Suprapubic skin (tissue), 4 donors: ENCODE results near the gene ZNF205. TPM values are rescaled to one million over a fixed set of nuclear protein-coding genes. Genes with fewer than 3 reads are reported as not detected.
A peak's percentile ranks its signal among the peaks of the same experiment; 100 is the strongest.

Experiments used
- DNase-seq, 2 donors: peaks; one replicate each; pipeline ENCODE4 v3.0.0-alpha.2; 2019; ENCODE audit warnings: low spot score in 2 of 2
- H3K27ac ChIP-seq: fragments of 200-600 bp; sonication (generic); one replicate; pipeline ENCODE4 v1.5.1; 2019
- H3K27me3 ChIP-seq: fragments of 200-600 bp; sonication (generic); one replicate; pipeline ENCODE4 v1.5.1; 2019
- H3K36me3 ChIP-seq: fragments of 200-600 bp; sonication (generic); one replicate; pipeline ENCODE4 v1.5.1; 2019
- H3K4me1 ChIP-seq: fragments of 200-600 bp; sonication (generic); one replicate; pipeline ENCODE4 v1.5.1; 2019
- H3K4me3 ChIP-seq: fragments of 200-600 bp; sonication (generic); one replicate; pipeline ENCODE4 v1.5.1; 2019; ENCODE audit warnings: mild to moderate bottlenecking
- H3K9me3 ChIP-seq: fragments of 200-600 bp; sonication (generic); one replicate; pipeline ENCODE4 v1.5.1; 2019
- EP300 ChIP-seq: sonication (generic); formaldehyde crosslinking; IDR thresholded peaks from one replicate; pipeline ENCODE4 v1.6.1; 2017; ENCODE audit warnings: antibody characterized with exemption
- POLR2A ChIP-seq, 2 donors: fragments of 450-650 bp; IDR thresholded peaks; one replicate each; pipeline ENCODE4 v1.6.1; 2017; ENCODE audit warnings: antibody characterized with exemption in 2 of 2, mild to moderate bottlenecking in 2 of 2, moderate library complexity in 2 of 2
- POLR2AphosphoS5 ChIP-seq, 3 donors: sonication (generic); formaldehyde crosslinking; IDR thresholded peaks; one replicate each; pipeline ENCODE4 v1.6.1; 2017; ENCODE audit warnings: antibody characterized with exemption in 3 of 3
- whole genome bisulfite sequencing: methylation state at CpG from one replicate; pipeline ENCODE4 v1.1.5; 2018; 5-methylcytosine and 5-hydroxymethylcytosine counted together
- total RNA-seq, 4 donors: library from RNA; depleted of rRNA; stranded (reverse); fragments of >200 nt; gene quantifications; one replicate each; pipeline ENCODE4 v1.1.0, GENCODE V29; 2016
- TF ChIP-seq, protein P1 (sequence below), 2 donors: fragments of 200-600 bp in 1 of 2; fragments of 450-650 bp in 1 of 2; sonication (generic) in 1 of 2; IDR thresholded peaks; one replicate each; pipeline ENCODE4 v1.5.1; 2016 to 2019; ENCODE audit warnings: antibody characterized with exemption in 2 of 2, mild to moderate bottlenecking in 1 of 2, moderate library complexity in 1 of 2

Gene ZNF205
- total RNA-seq = 10 to 100 TPM; 18.3 to 22.5 (median 20.9) TPM

GRCh38 chr16:3112058-3112880, at the start of gene ZNF205:
TSS of gene ZNF205 (plus strand) at chr16:3112586. CDS start at chr16:3113431, 845 bp downstream.
- peak within 1 kb of the TSS; percentile 59 for H3K4me3 ChIP-seq
- TF ChIP-seq POLR2A (IDR thresholded peaks at IDR 0.05) (no peak), POLR2AphosphoS5 (IDR thresholded peaks at IDR 0.05) (peak in 1 of 3 donors; percentile 32)
- 16% methylated on average over 19 of the region's 23 CpGs for WGBS
- peaks cover 23% of the 10 kb centered on the region for H3K36me3 ChIP-seq
- H3K27me3 ChIP-seq = no peaks in the 10 kb centered on the region
- H3K9me3 ChIP-seq = no peaks in the 10 kb centered on the region
- peak; percentile 86 to 87 for DNase-seq
- no peak within 1 kb of the TSS for H3K27ac ChIP-seq
- H3K4me1 ChIP-seq = peaks cover 27% of the 10 kb centered on the region

DNA sequence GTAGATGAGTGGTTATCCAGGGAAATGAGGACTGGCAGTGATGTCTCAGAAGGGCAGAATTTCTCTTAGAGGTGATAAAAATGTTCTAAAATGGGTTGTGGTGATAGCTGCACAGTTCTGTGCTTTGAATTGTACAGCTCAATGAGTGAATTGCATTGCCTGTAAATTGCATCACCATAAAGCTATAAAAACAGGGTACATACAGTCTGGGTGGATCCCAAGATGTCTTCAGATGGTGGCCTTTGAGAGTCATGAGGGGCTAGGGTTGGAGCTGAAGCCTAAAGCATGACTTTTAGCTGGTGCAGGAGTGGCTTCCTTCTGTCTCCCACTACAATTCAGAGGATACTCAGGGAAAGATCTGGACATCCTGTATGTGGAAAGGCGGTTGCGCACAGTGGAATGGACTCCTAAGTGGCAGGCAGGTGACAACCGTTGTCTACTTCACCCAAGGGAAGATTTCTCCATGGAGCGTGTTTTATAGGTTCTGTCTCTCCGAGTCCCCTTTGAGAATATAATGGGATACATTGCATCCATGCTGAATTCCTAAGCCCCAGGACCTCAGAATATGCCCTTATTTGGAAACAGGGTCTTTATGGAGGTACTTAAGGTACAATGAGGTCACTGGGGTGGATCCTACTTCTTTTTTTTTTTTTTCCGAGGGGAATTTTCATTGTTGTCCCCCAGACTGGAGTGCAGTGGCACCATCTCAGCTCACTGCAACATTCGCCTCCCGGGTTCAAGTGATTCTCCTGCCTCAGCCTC, 48.6 kb upstream of the ZNF205 start:
- no peak overlapping the region for H3K27ac ChIP-seq
- WGBS = 97% methylated on average over 8 of the region's 8 CpGs
- no peak overlapping the region for H3K4me3 ChIP-seq
- H3K4me1 ChIP-seq = peaks cover 45% of the 10 kb centered on the region
- no peaks in the 10 kb centered on the region for H3K9me3 ChIP-seq
- DNase-seq = no peak
- TF ChIP-seq POLR2A (IDR thresholded peaks at IDR 0.05) (no peak), EP300 (no peak), POLR2AphosphoS5 (IDR thresholded peaks at IDR 0.05) (no peak)
- TF ChIP-seq, protein P1, sequence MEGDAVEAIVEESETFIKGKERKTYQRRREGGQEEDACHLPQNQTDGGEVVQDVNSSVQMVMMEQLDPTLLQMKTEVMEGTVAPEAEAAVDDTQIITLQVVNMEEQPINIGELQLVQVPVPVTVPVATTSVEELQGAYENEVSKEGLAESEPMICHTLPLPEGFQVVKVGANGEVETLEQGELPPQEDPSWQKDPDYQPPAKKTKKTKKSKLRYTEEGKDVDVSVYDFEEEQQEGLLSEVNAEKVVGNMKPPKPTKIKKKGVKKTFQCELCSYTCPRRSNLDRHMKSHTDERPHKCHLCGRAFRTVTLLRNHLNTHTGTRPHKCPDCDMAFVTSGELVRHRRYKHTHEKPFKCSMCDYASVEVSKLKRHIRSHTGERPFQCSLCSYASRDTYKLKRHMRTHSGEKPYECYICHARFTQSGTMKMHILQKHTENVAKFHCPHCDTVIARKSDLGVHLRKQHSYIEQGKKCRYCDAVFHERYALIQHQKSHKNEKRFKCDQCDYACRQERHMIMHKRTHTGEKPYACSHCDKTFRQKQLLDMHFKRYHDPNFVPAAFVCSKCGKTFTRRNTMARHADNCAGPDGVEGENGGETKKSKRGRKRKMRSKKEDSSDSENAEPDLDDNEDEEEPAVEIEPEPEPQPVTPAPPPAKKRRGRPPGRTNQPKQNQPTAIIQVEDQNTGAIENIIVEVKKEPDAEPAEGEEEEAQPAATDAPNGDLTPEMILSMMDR (IDR thresholded peaks at IDR 0.05) = no peak
- H3K27me3 ChIP-seq = no peaks in the 10 kb centered on the region
- H3K36me3 ChIP-seq = no peaks in the 10 kb centered on the region

- no peaks in the 10 kb centered on the region for H3K27me3 ChIP-seq
- no peaks in the 10 kb centered on the region for H3K36me3 ChIP-seq
- 43% methylated on average over 13 of the region's 13 CpGs for WGBS
- peak within 1 kb of the TSS; percentile 41 for H3K27ac ChIP-seq
- H3K9me3 ChIP-seq = no peaks in the 10 kb centered on the region
- DNase-seq = no peak
- H3K4me3 ChIP-seq = peak within 1 kb of the TSS; percentile 40
- H3K4me1 ChIP-seq = peaks cover 36% of the 10 kb centered on the region
- TF ChIP-seq, protein P1 (IDR thresholded peaks at IDR 0.05) = no peak
- no peak for TF ChIP-seq POLR2A (IDR thresholded peaks at IDR 0.05)
- no peak for TF ChIP-seq POLR2AphosphoS5 (IDR thresholded peaks at IDR 0.05)
- TF ChIP-seq EP300 = no peak
Observed at GRCh38 chr16:3065069-3065741, 47.2 kb upstream of the ZNF205 start, which contains the start of gene IL32. TSS of gene IL32 (plus strand) at chr16:3065640. CDS start at chr16:3065812, 172 bp downstream.

GRCh38 chr16:3065742-3066439, 46.5 kb upstream of the ZNF205 start:
- Histone ChIP-seq H3K27me3 (no peaks in the 10 kb centered on the region), H3K27ac (peak overlapping the region; percentile 41), H3K9me3 (no peaks in the 10 kb centered on the region), H3K4me3 (peak overlapping the region; percentile 40), H3K36me3 (no peaks in the 10 kb centered on the region), H3K4me1 (peaks cover 35% of the 10 kb centered on the region)
- TF ChIP-seq POLR2AphosphoS5 (IDR thresholded peaks at IDR 0.05) (no peak), EP300 (no peak), POLR2A (IDR thresholded peaks at IDR 0.05) (no peak)
- TF ChIP-seq, protein P1 (IDR thresholded peaks at IDR 0.05) = no peak
- no peak for DNase-seq
- 53% methylated on average over 15 of the region's 26 CpGs for WGBS

GRCh38 chr16:3066440-3066748, 46.0 kb upstream of the ZNF205 start:
- no peaks in the 10 kb centered on the region for H3K9me3 ChIP-seq
- peaks cover 35% of the 10 kb centered on the region for H3K4me1 ChIP-seq
- WGBS = 90% methylated on average over 7 of the region's 7 CpGs
- no peaks in the 10 kb centered on the region for H3K27me3 ChIP-seq
- H3K27ac ChIP-seq = no peak overlapping the region
- no peaks in the 10 kb centered on the region for H3K36me3 ChIP-seq
- TF ChIP-seq, protein P1 (IDR thresholded peaks at IDR 0.05) = no peak
- TF ChIP-seq POLR2A (IDR thresholded peaks at IDR 0.05) (no peak), EP300 (no peak), POLR2AphosphoS5 (IDR thresholded peaks at IDR 0.05) (no peak)
- peak overlapping the region; percentile 40 for H3K4me3 ChIP-seq
- DNase-seq = no peak
